GM19193 (cell line): ENCODE results near the gene PTPRM.

Experiments
- POLR2A ChIP-seq: IDR thresholded peaks from 4 replicates; pipeline ENCODE4 v1.6.1; 2011; ENCODE audit not compliant: insufficient read depth, insufficient read length; ENCODE audit errors: extremely low read depth

PTPRM gene

GRCh38 chr18:7754258-7754657 is 187.1 kb downstream of the PTPRM start:
- no peak for TF ChIP-seq POLR2A

GRCh38 chr18:7754725-7755181 is 187.6 kb downstream of the PTPRM start:
- no peak for TF ChIP-seq POLR2A

GRCh38 chr18:7755753-7756475 is 188.8 kb downstream of the PTPRM start:
- no peak for TF ChIP-seq POLR2A

GRCh38 chr18:7757175-7757574 is 190.1 kb downstream of the PTPRM start:
- no peak for TF ChIP-seq POLR2A

- no peak for TF ChIP-seq POLR2A
Observed at GRCh38 chr18:7758764-7759163, 191.6 kb downstream of the PTPRM start.

- no peak for TF ChIP-seq POLR2A
Observed at GRCh38 chr18:7760967-7761948, 194.1 kb downstream of the PTPRM start.

- TF ChIP-seq POLR2A: no peak
Observed at GRCh38 chr18:7764405-7764804, 197.3 kb downstream of the PTPRM start.

- TF ChIP-seq POLR2A: no peak
Observed at GRCh38 chr18:7766346-7766745, 199.2 kb downstream of the PTPRM start.

GRCh38 chr18:7766817-7767216 is 199.7 kb downstream of the PTPRM start:
- TF ChIP-seq POLR2A: no peak

GRCh38 chr18:7770908-7771307 is 203.8 kb downstream of the PTPRM start:
- TF ChIP-seq POLR2A: no peak

- no peak for TF ChIP-seq POLR2A
Observed at GRCh38 chr18:7772510-7772888, 205.4 kb downstream of the PTPRM start.

- no peak for TF ChIP-seq POLR2A
Observed at GRCh38 chr18:7772951-7773350, 205.8 kb downstream of the PTPRM start.

- TF ChIP-seq POLR2A: no peak
Observed at GRCh38 chr18:7775128-7775527, 208.0 kb downstream of the PTPRM start.

GRCh38 chr18:7775843-7776242 is 208.7 kb downstream of the PTPRM start:
- no peak for TF ChIP-seq POLR2A

- TF ChIP-seq POLR2A: no peak
Observed at GRCh38 chr18:7778181-7778580, 211.1 kb downstream of the PTPRM start.

- TF ChIP-seq POLR2A: no peak
Observed at GRCh38 chr18:7779211-7779610, 212.1 kb downstream of the PTPRM start.
